ENCODE data around the gene PSMC4. TPM values are rescaled to one million over a fixed set of nuclear protein-coding genes. Genes with fewer than 3 reads are reported as not detected.
"Not testable (repeated sequence)": the region's sequence is repeated elsewhere in the genome, so short reads cannot be mapped to it uniquely, and the experiment has no call there.

The PSMC4 gene
- total RNA-seq, 1 donor = 45.0 TPM

- Histone ChIP-seq H3K9me3 (ENCODE audit: low read depth, low read length) (peaks cover 7% of the 10 kb centered on the region), H3K27me3 (ENCODE audit: insufficient read depth, low read length) (peaks cover 53% of the 10 kb centered on the region), H3K4me3 (ENCODE audit: low read length) (no peak overlapping the region), H3K4me1 (ENCODE audit: insufficient read depth, low read length) (peaks cover 68% of the 10 kb centered on the region)
Observed at GRCh38 chr19:39937787-39938186, 33.2 kb upstream of the PSMC4 start.

- H3K4me3 ChIP-seq (ENCODE audit: low read length) = no peak overlapping the region
Observed at GRCh38 chr19:39939556-39939955, 31.4 kb upstream of the PSMC4 start.

GRCh38 chr19:39940221-39940833 lies 30.6 kb upstream of the PSMC4 start:
- no peak overlapping the region for H3K4me3 ChIP-seq (ENCODE audit: low read length)
- H3K27me3 ChIP-seq (ENCODE audit: insufficient read depth, low read length) = peaks cover 49% of the 10 kb centered on the region
- H3K9me3 ChIP-seq (ENCODE audit: low read depth, low read length) = peaks cover 7% of the 10 kb centered on the region
- peaks cover 80% of the 10 kb centered on the region for H3K4me1 ChIP-seq (ENCODE audit: insufficient read depth, low read length)

More at GRCh38 chr19:39939556-39939955, 31.4 kb upstream of the PSMC4 start:
- Histone ChIP-seq H3K9me3 (ENCODE audit: low read depth, low read length) (peaks cover 7% of the 10 kb centered on the region), H3K27me3 (ENCODE audit: insufficient read depth, low read length) (peaks cover 46% of the 10 kb centered on the region), H3K4me1 (ENCODE audit: insufficient read depth, low read length) (peaks cover 80% of the 10 kb centered on the region)

DNA sequence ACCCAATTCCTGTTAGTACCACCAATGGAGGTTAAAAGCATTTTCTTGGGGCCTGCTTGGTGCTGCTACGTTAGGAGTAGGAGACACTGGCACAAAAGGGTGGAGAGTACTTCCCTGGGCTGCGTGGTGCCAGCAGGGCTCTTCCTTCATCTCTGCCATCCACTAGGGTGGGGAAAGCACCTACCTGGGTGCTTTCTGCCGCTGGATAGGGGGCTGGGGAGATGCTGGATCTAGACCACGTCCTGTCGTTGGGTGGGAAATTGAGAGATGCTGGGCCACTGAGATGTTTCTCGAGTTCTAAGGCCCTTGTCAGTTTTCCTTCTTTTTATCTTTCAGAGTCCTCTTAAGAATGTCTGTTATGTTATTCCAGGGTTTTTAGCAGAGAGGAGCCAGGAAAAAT lies 29.8 kb upstream of the PSMC4 start:
- H3K4me3 ChIP-seq (ENCODE audit: low read length) = no peak overlapping the region
- H3K9me3 ChIP-seq (ENCODE audit: low read depth, low read length) = peaks cover 7% of the 10 kb centered on the region
- H3K4me1 ChIP-seq (ENCODE audit: insufficient read depth, low read length) = peaks cover 76% of the 10 kb centered on the region

DNA sequence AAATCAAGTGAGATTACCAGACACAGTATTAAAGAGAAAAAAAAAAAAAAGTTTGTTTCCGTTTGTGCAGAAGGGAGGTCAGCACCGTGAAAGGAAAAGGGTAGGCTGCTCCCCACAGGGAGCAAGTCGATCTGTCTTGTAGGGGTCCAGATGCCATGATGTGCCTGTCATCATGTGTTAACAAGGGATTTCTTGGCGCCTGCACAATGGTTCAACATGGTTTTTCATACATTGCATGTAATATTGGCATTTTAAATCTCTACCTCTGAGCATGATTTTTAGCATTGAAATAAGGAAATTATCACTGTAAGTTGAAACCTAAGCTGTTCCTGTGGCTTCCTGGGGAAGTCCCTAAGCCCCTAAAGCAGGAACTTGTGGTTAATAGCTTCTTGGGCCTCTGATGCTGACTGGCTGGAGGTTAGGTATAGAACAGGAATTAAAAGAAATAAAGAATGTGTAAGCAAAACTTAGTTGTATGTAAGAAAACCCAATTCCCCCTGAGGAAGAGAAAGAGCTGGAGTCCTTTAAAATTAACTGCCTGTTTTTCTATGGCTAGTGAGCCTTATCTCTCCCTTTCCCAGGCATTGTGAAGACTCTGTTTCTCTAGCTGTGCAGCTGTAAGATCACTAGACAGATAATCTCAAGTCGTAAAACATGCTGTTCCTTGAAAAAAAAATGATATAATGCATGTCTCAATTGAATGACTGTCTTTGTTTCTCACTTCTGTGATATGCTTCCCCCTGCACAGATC lies 29.2 kb upstream of the PSMC4 start:
- peaks cover 7% of the 10 kb centered on the region for H3K9me3 ChIP-seq (ENCODE audit: low read depth, low read length)
- peaks cover 44% of the 10 kb centered on the region for H3K27me3 ChIP-seq (ENCODE audit: insufficient read depth, low read length)
- peaks cover 76% of the 10 kb centered on the region for H3K4me1 ChIP-seq (ENCODE audit: insufficient read depth, low read length)
- no peak overlapping the region for H3K4me3 ChIP-seq (ENCODE audit: low read length)

More for the DNA sequence above, 29.8 kb upstream of the PSMC4 start:
- peaks cover 45% of the 10 kb centered on the region for H3K27me3 ChIP-seq (ENCODE audit: insufficient read depth, low read length)

DNA sequence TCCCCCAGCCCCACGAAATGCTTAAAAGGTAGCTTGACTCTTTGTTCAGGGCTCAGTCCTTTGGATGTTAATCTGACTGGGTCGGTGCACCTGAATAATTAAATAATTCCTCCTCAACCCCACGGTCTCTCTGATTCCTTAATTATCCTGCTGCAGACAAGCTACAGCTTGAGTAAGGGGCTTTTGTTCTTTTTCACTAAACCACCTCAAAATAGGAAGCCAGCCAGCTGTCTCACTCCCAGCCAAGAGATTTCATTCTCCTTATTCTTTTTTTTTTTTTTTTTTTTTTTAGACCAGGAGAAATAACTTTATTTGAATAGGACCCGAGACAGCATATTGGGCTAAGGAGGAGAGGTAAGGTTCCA lies 28.6 kb upstream of the PSMC4 start:
- H3K27me3 ChIP-seq (ENCODE audit: insufficient read depth, low read length) = peaks cover 42% of the 10 kb centered on the region
- H3K4me1 ChIP-seq (ENCODE audit: insufficient read depth, low read length) = peaks cover 75% of the 10 kb centered on the region
- no peak overlapping the region for H3K4me3 ChIP-seq (ENCODE audit: low read length)
- H3K9me3 ChIP-seq (ENCODE audit: low read depth, low read length) = peaks cover 7% of the 10 kb centered on the region

DNA sequence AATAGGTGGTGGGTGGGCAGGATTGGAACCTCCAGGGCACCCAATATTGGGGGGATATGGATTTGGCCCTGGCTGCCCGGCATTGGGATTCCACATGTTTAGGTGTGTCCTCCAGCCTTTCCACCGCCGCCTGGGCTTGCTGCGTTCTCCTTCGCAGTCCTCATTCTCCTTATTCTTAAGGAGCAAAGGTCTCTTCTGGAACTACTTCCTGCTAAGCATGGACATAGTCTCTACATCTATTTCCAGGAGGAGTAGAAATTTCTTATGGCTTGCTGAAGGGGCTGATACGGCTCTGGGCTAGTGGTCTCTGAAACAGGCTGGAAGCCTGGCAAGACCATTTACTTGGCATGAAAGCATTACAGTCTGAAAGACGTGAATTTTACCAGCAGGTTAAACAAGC lies 27.4 kb upstream of the PSMC4 start:
- Histone ChIP-seq H3K4me3 (ENCODE audit: low read length) (no peak overlapping the region), H3K4me1 (ENCODE audit: insufficient read depth, low read length) (peaks cover 81% of the 10 kb centered on the region), H3K27me3 (ENCODE audit: insufficient read depth, low read length) (peaks cover 53% of the 10 kb centered on the region), H3K9me3 (ENCODE audit: low read depth, low read length) (peaks cover 7% of the 10 kb centered on the region)

GRCh38 chr19:39946532-39946931 lies 24.4 kb upstream of the PSMC4 start:
- Histone ChIP-seq H3K27me3 (ENCODE audit: insufficient read depth, low read length) (peaks cover 60% of the 10 kb centered on the region), H3K9me3 (ENCODE audit: low read depth, low read length) (no peaks in the 10 kb centered on the region), H3K4me3 (ENCODE audit: low read length) (no peak overlapping the region), H3K4me1 (ENCODE audit: insufficient read depth, low read length) (peaks cover 93% of the 10 kb centered on the region)

DNA sequence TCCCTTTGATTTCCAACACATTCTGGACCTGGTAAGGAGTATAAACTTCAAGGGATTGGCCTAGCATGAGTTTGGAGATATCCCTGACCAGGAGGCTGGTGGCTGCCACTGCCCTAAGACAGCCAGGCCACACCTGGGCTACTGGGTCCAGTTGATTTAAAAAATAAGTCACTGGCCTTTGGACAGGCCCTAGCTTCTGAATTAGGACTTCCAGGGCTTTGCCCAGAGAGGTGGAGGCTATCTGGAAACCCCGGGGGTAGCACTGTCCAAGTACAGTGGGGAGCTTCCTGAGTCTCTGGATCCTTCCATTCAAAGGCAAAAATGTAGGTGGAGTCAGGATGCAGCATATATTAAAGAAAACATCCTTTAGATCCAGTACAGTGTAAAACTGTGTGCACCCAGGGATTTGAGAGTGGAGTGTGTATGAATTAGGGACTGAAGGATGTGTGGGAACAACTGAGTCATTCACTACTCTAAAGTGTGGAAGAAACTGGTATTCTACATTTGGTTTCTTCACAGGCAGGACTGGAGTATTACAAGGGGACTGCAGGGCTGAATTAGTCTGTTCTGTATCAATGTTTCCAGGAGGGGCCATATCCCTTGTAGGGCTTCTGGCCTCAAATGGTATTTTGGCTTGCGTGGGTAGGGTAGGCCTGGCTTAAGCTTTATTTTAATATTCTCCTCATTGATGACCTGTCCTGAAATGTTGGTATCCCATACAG lies 21.8 kb upstream of the PSMC4 start:
- Histone ChIP-seq H3K9me3 (ENCODE audit: low read depth, low read length) (no peaks in the 10 kb centered on the region), H3K4me3 (ENCODE audit: low read length) (no peak overlapping the region), H3K27me3 (ENCODE audit: insufficient read depth, low read length) (peaks cover 62% of the 10 kb centered on the region), H3K4me1 (ENCODE audit: insufficient read depth, low read length) (peaks cover 93% of the 10 kb centered on the region)

GRCh38 chr19:39951065-39951650 lies 19.8 kb upstream of the PSMC4 start:
- peaks cover 81% of the 10 kb centered on the region for H3K4me1 ChIP-seq (ENCODE audit: insufficient read depth, low read length)
- no peak overlapping the region for H3K4me3 ChIP-seq (ENCODE audit: low read length)
- H3K27me3 ChIP-seq (ENCODE audit: insufficient read depth, low read length) = peaks cover 65% of the 10 kb centered on the region
- no peaks in the 10 kb centered on the region for H3K9me3 ChIP-seq (ENCODE audit: low read depth, low read length)

DNA sequence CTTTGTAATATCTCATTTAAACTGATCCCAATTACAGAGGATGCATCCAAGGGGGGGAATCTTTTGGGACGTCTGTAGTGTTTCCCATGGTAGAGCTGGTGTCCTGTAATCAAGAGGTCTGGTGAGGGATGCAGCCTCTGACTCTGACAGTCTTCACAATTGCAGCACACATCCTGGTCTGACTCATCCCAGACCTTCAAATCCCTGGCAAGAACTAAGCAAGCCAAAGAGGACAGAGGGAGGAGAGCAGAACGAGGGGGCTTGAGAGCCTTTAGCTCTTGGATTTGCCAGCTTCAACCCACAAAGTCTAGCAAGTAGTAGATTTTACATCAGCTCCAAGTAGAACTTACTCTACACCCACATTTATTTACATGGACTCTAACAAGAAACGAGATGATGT lies 19.3 kb upstream of the PSMC4 start:
- Histone ChIP-seq H3K4me3 (ENCODE audit: low read length) (no peak overlapping the region), H3K4me1 (ENCODE audit: insufficient read depth, low read length) (peaks cover 76% of the 10 kb centered on the region), H3K9me3 (ENCODE audit: low read depth, low read length) (no peaks in the 10 kb centered on the region), H3K27me3 (ENCODE audit: insufficient read depth, low read length) (peaks cover 63% of the 10 kb centered on the region)

DNA sequence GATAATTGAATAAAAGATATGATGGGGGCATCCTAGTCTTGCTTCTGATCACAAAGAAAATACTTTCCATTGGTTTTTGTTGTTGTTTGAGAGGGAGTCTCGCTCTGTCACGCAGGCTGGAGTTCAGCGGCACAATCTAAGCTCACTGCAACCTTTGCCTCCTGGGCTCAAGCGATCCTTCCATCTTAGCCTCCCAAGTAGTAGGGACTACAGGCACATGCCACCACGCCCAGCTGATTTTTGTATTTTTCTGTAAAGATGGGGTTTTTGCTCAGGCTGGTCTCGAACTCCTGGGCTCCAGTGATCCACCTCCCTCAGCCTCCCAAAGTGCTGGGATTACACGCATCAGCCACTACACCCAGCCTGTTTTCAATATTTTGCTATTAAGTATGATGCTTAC lies 17.1 kb upstream of the PSMC4 start:
- Histone ChIP-seq H3K4me3 (ENCODE audit: low read length) (no peak overlapping the region), H3K9me3 (ENCODE audit: low read depth, low read length) (no peaks in the 10 kb centered on the region), H3K27me3 (ENCODE audit: insufficient read depth, low read length) (peaks cover 48% of the 10 kb centered on the region), H3K4me1 (ENCODE audit: insufficient read depth, low read length) (peaks cover 57% of the 10 kb centered on the region)

GRCh38 chr19:39957886-39958285 lies 13.1 kb upstream of the PSMC4 start:
- peaks cover 40% of the 10 kb centered on the region for H3K27me3 ChIP-seq (ENCODE audit: insufficient read depth, low read length)
- H3K4me1 ChIP-seq (ENCODE audit: insufficient read depth, low read length) = peaks cover 22% of the 10 kb centered on the region
- H3K9me3 ChIP-seq (ENCODE audit: low read depth, low read length); H3K4me3 ChIP-seq (ENCODE audit: low read length): not testable (repeated sequence)

DNA sequence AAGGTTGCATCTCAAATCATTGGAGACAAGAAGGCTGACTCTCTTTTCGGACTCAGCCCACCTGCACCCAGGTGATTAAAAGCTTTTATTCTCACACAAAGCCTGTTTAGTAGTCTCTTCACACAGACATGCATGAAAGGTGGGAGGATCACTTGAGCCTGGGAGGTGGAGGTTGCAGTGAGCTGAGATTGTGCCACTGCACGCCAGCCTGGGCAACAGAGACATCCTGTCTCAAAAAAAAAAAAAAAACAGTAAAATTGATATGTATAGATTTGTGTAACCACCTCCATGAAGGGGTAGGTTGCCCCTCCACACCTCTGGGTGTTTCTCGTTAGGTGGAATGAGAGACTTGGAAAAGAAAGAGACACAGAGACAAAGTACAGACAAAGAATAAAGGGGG lies 12.0 kb upstream of the PSMC4 start:
- not testable (repeated sequence) for H3K4me3 ChIP-seq (ENCODE audit: low read length); H3K9me3 ChIP-seq (ENCODE audit: low read depth, low read length)
- Histone ChIP-seq H3K4me1 (ENCODE audit: insufficient read depth, low read length) (peaks cover 16% of the 10 kb centered on the region), H3K27me3 (ENCODE audit: insufficient read depth, low read length) (peaks cover 50% of the 10 kb centered on the region)

DNA sequence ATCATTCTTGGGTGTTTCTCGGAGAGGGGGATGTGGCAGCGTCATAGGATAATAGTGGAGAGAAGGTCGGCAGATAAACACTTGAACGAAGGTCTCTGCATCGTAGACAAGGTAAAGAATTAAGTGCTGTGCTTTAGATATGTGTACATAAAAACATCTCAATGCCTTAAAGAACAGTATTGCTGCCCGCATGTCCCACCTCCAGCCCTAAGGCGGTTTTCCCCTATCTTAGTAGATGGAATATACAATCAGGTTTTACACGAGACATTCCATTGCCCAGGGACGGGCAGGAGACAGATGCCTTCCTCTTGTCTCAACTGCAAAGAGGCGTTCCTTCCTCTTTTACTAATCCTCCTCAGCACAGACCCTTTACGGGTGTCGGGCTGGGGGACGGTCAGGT lies 11.6 kb upstream of the PSMC4 start:
- not testable (repeated sequence) for H3K4me3 ChIP-seq (ENCODE audit: low read length)

More for the DNA sequence above, 11.6 kb upstream of the PSMC4 start:
- peaks cover 13% of the 10 kb centered on the region for H3K4me1 ChIP-seq (ENCODE audit: insufficient read depth, low read length)
- H3K27me3 ChIP-seq (ENCODE audit: insufficient read depth, low read length) = peaks cover 50% of the 10 kb centered on the region
- not testable (repeated sequence) for H3K9me3 ChIP-seq (ENCODE audit: low read depth, low read length)
